PFSK-1 (cell line): ENCODE results near the gene PHYH.

ENCODE experiments used
- FOXP2 ChIP-seq: optimal IDR thresholded peaks from 2 replicates; pipeline ENCODE3; 2011; ENCODE audit warnings: borderline replicate concordance, control low read depth, inconsistent platforms; ENCODE audit not compliant: insufficient read depth; ENCODE audit errors: extremely low read length, extremely low read depth
- POLR2AphosphoS5 ChIP-seq: IDR thresholded peaks from 2 replicates; pipeline ENCODE4 v1.6.1; 2012; ENCODE audit warnings: low read depth, mild to moderate bottlenecking, control low read depth, low read length, moderate library complexity
- REST ChIP-seq, 2 experiments: IDR thresholded peaks; 2 replicates each; pipeline versions ENCODE4 v1.6.1 to v1.8.0; 2011 to 2012; ENCODE audit warnings: low read depth in 2 of 2, low read length in 2 of 2, control low read depth in 1 of 2, inconsistent platforms in 1 of 2, mild to moderate bottlenecking in 1 of 2, moderate library complexity in 1 of 2; ENCODE audit not compliant: insufficient read depth in 1 of 2
- SIN3A ChIP-seq: IDR thresholded peaks from 2 replicates; pipeline ENCODE4 v1.6.1; 2012; ENCODE audit warnings: mild to moderate bottlenecking, low read length, moderate library complexity, borderline replicate concordance; ENCODE audit not compliant: insufficient read depth
- TAF1 ChIP-seq: IDR thresholded peaks from 2 replicates; pipeline ENCODE4 v1.6.1; 2012; ENCODE audit warnings: low read length, control low read depth, borderline replicate concordance; ENCODE audit not compliant: insufficient read depth

PHYH gene

GRCh38 chr10:13247784-13248183 is 52.1 kb downstream of the PHYH start:
- no peak for TF ChIP-seq TAF1

- no peak for TF ChIP-seq TAF1
- no peak for TF ChIP-seq SIN3A
- TF ChIP-seq FOXP2 = no peak
- no peak for TF ChIP-seq REST (IDR thresholded peaks at IDR 0.05; ENCODE audit: insufficient read depth in 1 of 2, low read depth in 2 of 2, low read length in 2 of 2)
- no peak for TF ChIP-seq POLR2AphosphoS5
Observed at GRCh38 chr10:13247246-13247645, 52.6 kb downstream of the PHYH start.

- TF ChIP-seq TAF1 (no peak), SIN3A (no peak), POLR2AphosphoS5 (no peak), FOXP2 (no peak)
Observed at GRCh38 chr10:13241613-13242012, 58.3 kb downstream of the PHYH start.

- TF ChIP-seq REST (IDR thresholded peaks at IDR 0.05; ENCODE audit: insufficient read depth in 1 of 2, low read depth in 2 of 2, low read length in 2 of 2) = no peak
- TF ChIP-seq FOXP2 = no peak
- no peak for TF ChIP-seq SIN3A
- no peak for TF ChIP-seq TAF1
- no peak for TF ChIP-seq POLR2AphosphoS5
Observed at GRCh38 chr10:13239923-13240322, 59.9 kb downstream of the PHYH start.

GRCh38 chr10:13238271-13239077 is 61.4 kb downstream of the PHYH start:
- no peak for TF ChIP-seq TAF1

GRCh38 chr10:13236638-13237037 is 63.2 kb downstream of the PHYH start:
- TF ChIP-seq REST (IDR thresholded peaks at IDR 0.05; ENCODE audit: insufficient read depth in 1 of 2, low read depth in 2 of 2, low read length in 2 of 2) = no peak
- no peak for TF ChIP-seq POLR2AphosphoS5
- TF ChIP-seq FOXP2 = no peak
- TF ChIP-seq SIN3A = no peak
- no peak for TF ChIP-seq TAF1

GRCh38 chr10:13234172-13234571 is 65.7 kb downstream of the PHYH start, which contains the start of gene UCMA:
TSS of gene UCMA (minus strand) at chr10:13234374. CDS start at chr10:13234258, 116 bp downstream.
- no peak for TF ChIP-seq FOXP2
- TF ChIP-seq SIN3A = no peak
- no peak for TF ChIP-seq POLR2AphosphoS5
- no peak for TF ChIP-seq TAF1
- no peak for TF ChIP-seq REST (IDR thresholded peaks at IDR 0.05; ENCODE audit: insufficient read depth in 1 of 2, low read depth in 2 of 2, low read length in 2 of 2)
